Gastroesophageal sphincter (tissue), 4 donors: ENCODE results near the gene PIM3. TPM values are rescaled to one million over a fixed set of nuclear protein-coding genes. Genes with fewer than 3 reads are reported as not detected.

Source experiments
- ATAC-seq: fragments of 150-250 bp; one replicate; pipeline ENCODE4 v1.9.1; 2016; ENCODE audit warnings: mild to moderate bottlenecking, moderate library complexity
- H3K27ac ChIP-seq, 4 donors: fragments of 200-600 bp; sonication (generic) in 3 of 4; 1 replicate in 3 of 4; 2 replicates in 1 of 4; pipeline ENCODE4 v1.5.1; 2016 to 2019
- H3K27me3 ChIP-seq: fragments of 200-600 bp; sonication (generic); one replicate; pipeline ENCODE4 v1.5.1; 2019
- H3K36me3 ChIP-seq, 2 donors: fragments of 200-600 bp; sonication (generic); one replicate each; pipeline ENCODE4 v1.5.1; 2019; ENCODE audit warnings: control low read depth in 1 of 2
- H3K4me1 ChIP-seq, 3 donors: fragments of 200-600 bp; sonication (generic); 1 replicate in 2 of 3; 2 replicates in 1 of 3; pipeline ENCODE4 v1.5.1; 2016 to 2019; ENCODE audit warnings: control low read depth in 2 of 3
- H3K4me3 ChIP-seq, 2 donors: fragments of 200-600 bp; sonication (generic); one replicate each; pipeline ENCODE4 v1.5.1; 2019; ENCODE audit warnings: mild to moderate bottlenecking in 1 of 2, moderate library complexity in 1 of 2
- H3K9me3 ChIP-seq, 3 donors: fragments of 200-600 bp; sonication (generic); one replicate each; pipeline ENCODE4 v1.5.1; 2017 to 2019; ENCODE audit warnings: control low read depth in 2 of 3
- CTCF ChIP-seq, 4 experiments: fragments of 200-600 bp in 2 of 4; fragments of 450-650 bp in 2 of 4; sonication (generic) in 1 of 4; IDR thresholded peaks; one replicate each; pipeline ENCODE4 v1.5.1; 2017 to 2019; ENCODE audit warnings: antibody characterized with exemption in 4 of 4, mild to moderate bottlenecking in 2 of 4, moderate library complexity in 2 of 4
- EP300 ChIP-seq: sonication (generic); formaldehyde crosslinking; IDR thresholded peaks from one replicate; pipeline ENCODE4 v1.6.1; 2017; ENCODE audit warnings: antibody characterized with exemption, mild to moderate bottlenecking
- POLR2A ChIP-seq, 2 donors: fragments of 450-650 bp; IDR thresholded peaks; one replicate each; pipeline ENCODE4 v1.6.1; 2017; ENCODE audit warnings: antibody characterized with exemption in 2 of 2, mild to moderate bottlenecking in 2 of 2, moderate library complexity in 1 of 2
- POLR2AphosphoS5 ChIP-seq: sonication (generic); formaldehyde crosslinking; IDR thresholded peaks from one replicate; pipeline ENCODE4 v1.6.1; 2017; ENCODE audit warnings: antibody characterized with exemption
- WGBS, 2 donors: methylation state at CpG; one replicate each; pipeline ENCODE4 v1.1.5; 2018; ENCODE audit warnings: low coverage in 1 of 2; 5-methylcytosine and 5-hydroxymethylcytosine counted together
- total RNA-seq, 4 donors: library from RNA; depleted of rRNA; stranded (reverse); fragments of >200 nt; gene quantifications; one replicate each; pipeline ENCODE4 v1.1.0, GENCODE V29; 2016

The PIM3 gene
- total RNA-seq, 4 donors from 2014 or later, result 30.0 to 58.3 (median 46.4) TPM

- Histone ChIP-seq H3K36me3 (no peaks in the 10 kb centered on the region), H3K27ac (no peak overlapping the region), H3K4me1 (peaks cover 0 to 16% (median 0%) of the 10 kb centered on the region in 3 donors), H3K9me3 (no peaks in the 10 kb centered on the region), H3K4me3 (no peak overlapping the region), H3K27me3 (peaks cover 67% of the 10 kb centered on the region)
- 75 to 98% methylated on average over 3 to 5 of the region's 21 CpGs for WGBS, 2 donors
- ATAC-seq, result no peak
- TF ChIP-seq POLR2AphosphoS5 (no peak), CTCF (IDR thresholded peaks at IDR 0.05) (no peak)
Observed at GRCh38 chr22:49997932-49998717, 37.6 kb downstream of the PIM3 start.

- Histone ChIP-seq H3K27ac (no peak overlapping the region), H3K27me3 (peaks cover 63% of the 10 kb centered on the region), H3K4me3 (no peak overlapping the region), H3K36me3 (no peaks in the 10 kb centered on the region), H3K4me1 (peaks cover 0 to 12% (median 0%) of the 10 kb centered on the region in 3 donors), H3K9me3 (no peaks in the 10 kb centered on the region)
- no peak for TF ChIP-seq POLR2A (IDR thresholded peaks at IDR 0.05)
- no peak for TF ChIP-seq CTCF (IDR thresholded peaks at IDR 0.05)
- TF ChIP-seq EP300, result no peak
- ATAC-seq, result no peak
- WGBS, 2 donors, result 85 to 94% methylated on average over 7 to 14 of the region's 14 CpGs
Observed at GRCh38 chr22:49998718-49999062, 38.1 kb downstream of the PIM3 start.

DNA sequence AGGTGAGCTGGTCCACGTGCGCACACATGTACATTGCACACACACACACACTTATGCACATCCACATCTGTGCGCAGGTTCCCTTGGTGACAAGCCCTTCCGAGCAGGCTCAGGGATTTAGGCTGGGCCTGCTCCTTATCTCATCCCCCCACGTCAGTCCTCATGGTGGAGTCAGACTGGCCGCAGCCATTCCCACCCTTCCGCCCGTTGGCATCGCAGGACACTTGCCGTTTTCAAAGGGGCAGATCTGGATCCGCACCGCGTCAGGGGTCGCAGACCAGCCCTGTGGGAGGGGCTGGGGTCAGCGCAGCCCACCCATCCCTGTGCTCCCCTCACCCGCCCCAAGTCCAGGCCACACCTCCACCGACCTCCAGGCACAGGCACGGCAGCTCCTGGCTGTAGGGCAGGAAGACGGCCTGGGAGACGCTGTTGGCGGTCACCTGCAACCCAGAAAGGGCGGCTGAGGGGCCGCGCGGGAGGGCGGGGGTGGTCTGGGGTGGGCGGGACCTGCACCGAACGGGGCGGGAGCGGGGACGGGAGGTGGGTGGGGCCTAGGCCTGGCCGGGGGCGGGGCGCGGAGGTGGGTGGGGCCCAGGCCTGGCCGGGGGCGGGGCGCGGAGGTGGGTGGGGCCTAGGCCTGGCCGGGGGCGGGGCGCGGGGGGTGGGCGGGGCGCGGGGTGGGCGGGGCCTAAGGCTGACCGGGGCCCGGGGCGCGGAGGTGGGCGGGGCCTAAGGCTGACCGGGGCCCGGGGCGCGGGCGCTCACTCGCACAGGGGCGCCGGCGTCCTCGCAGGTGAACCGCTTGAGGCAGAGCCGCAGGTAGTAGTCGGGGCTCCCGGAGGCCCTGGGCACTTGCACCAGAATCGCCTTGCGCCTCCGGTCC, 38.7 kb downstream of the PIM3 start:
- Histone ChIP-seq H3K4me3 (peak overlapping the region in 1 of 2 donors; percentile 31), H3K27ac (no peak overlapping the region), H3K36me3 (no peaks in the 10 kb centered on the region), H3K4me1 (peaks cover 0 to 12% (median 0%) of the 10 kb centered on the region in 3 donors), H3K27me3 (peaks cover 59% of the 10 kb centered on the region), H3K9me3 (no peaks in the 10 kb centered on the region)
- 0 to 100% methylated on average over 1 to 2 of the region's 70 CpGs for WGBS, 2 donors
- TF ChIP-seq POLR2AphosphoS5 (no peak), CTCF (IDR thresholded peaks at IDR 0.05) (no peak), POLR2A (IDR thresholded peaks at IDR 0.05) (no peak), EP300 (no peak)
- ATAC-seq, result no peak

DNA sequence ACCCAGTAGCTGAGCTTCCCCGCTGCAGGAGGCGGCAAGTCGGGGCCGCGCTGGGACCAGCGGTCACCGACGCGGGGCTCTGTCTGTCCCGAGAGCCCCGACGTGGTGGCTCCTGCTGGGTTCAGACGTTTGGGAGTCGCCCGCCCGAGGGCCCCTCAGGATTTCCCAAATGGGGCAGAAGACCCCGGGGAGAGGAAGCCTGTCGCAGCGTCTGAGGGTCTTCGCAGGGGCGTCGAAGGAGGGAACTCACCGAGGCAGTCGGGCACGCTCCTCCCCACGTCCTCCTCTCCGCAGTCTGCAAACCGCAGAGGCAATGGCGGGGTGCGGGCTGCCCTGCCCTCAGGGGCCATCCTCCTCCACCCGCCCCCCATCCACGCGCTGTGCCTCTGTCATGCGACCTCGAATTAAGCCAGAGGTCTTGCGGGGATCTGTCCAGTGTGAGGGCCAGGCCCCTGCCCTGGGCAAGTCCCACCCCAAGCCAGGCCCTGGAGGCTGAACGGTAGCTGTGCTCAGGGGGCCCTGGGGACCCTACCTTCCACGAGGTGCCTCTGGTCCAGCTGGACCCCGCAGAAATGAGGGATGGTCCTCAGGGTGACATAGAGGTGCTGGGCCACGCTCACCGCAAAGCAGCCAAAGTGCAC, 39.5 kb downstream of the PIM3 start:
- H3K27me3 ChIP-seq, result peaks cover 59% of the 10 kb centered on the region
- TF ChIP-seq POLR2AphosphoS5 (no peak), POLR2A (IDR thresholded peaks at IDR 0.05) (no peak), EP300 (no peak), CTCF (IDR thresholded peaks at IDR 0.05) (no peak)
- peak overlapping the region in 1 of 2 donors; percentile 31 for H3K4me3 ChIP-seq
- H3K27ac ChIP-seq, result no peak overlapping the region
- no peaks in the 10 kb centered on the region for H3K9me3 ChIP-seq
- WGBS, 2 donors, result no CpG with 5 or more reads among the region's 41 CpGs
- peaks cover 0 to 12% (median 0%) of the 10 kb centered on the region in 3 donors for H3K4me1 ChIP-seq
- no peak for ATAC-seq
- no peaks in the 10 kb centered on the region for H3K36me3 ChIP-seq
